Muscle layer of colon (tissue), 2 donors: ENCODE results near the gene IWS1.

Source experiments
- H3K27ac ChIP-seq: one replicate; pipeline ENCODE4 v1.7.0; 2013; ENCODE audit warnings: low read depth, mild to moderate bottlenecking, low read length, moderate library complexity
- H3K27me3 ChIP-seq, 2 donors: one replicate each; pipeline ENCODE4 v1.7.0; 2013; ENCODE audit warnings: low read length in 2 of 2, mild to moderate bottlenecking in 2 of 2; ENCODE audit not compliant: insufficient read depth in 2 of 2, control insufficient read depth in 1 of 2
- H3K36me3 ChIP-seq: one replicate; pipeline ENCODE4 v1.7.0; 2013; ENCODE audit warnings: mild to moderate bottlenecking, low read length; ENCODE audit not compliant: insufficient read depth
- H3K4me1 ChIP-seq: one replicate; pipeline ENCODE4 v1.7.0; 2013; ENCODE audit warnings: mild to moderate bottlenecking, low read length; ENCODE audit not compliant: insufficient read depth
- H3K4me3 ChIP-seq, 2 donors: one replicate each; pipeline ENCODE4 v1.7.0; 2013; ENCODE audit warnings: low read length in 2 of 2, low read depth in 1 of 2, mild to moderate bottlenecking in 1 of 2, moderate library complexity in 1 of 2
- H3K9ac ChIP-seq: one replicate; pipeline ENCODE4 v1.7.0; 2013; ENCODE audit warnings: low read length
- H3K9me3 ChIP-seq: one replicate; pipeline ENCODE4 v1.7.0; 2013; ENCODE audit warnings: mild to moderate bottlenecking, low read length
- donor health status: abdominal sarcoma.
- donor health status: Adenocarcinoma of cecum.

IWS1 gene

GRCh38 chr2:127482031-127482430, 44.3 kb downstream of the IWS1 start:
- peaks cover 38% of the 10 kb centered on the region for H3K36me3 ChIP-seq
- no peaks in the 10 kb centered on the region for H3K27me3 ChIP-seq
- no peak overlapping the region for H3K9ac ChIP-seq

DNA sequence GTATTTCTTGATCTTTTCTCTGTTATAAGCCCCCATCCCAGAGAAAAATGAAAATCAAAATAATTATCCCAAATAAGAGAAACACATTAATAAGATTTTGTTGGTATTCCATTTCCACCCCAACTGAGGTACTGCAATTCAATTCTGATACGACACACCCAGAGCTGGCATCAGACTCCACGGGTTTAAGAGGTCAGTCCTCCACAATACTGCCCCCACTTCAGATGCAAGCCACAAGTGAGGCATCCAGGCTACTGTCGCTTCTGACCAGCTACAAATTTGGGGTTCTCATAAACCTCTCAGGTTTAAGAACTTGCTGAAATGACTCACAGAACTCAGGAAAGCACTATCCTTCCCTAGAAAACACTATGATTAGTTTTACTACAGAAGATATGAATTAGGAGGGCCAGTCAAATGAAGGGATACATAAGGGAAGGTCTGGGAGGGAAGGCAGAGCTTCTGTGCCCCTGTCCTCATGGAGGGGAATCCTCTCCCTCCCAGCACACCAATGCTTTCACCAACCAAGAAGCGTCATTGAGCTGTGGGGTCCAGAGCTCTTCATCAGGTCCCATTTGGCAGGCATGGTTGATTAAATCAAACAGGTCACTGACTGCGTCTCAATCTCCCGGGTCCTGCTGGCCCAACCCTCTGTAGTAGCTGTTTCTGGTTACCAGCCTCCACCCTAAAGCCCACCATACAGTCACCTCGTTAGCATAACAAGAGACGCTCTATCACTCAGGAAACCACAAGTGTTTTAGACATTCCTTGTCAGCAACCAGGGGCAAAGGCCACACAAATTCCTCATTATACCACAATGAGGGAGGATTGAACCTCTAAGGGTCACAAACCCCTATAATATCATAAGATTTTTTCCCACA, 46.2 kb downstream of the IWS1 start:
- Histone ChIP-seq H3K9me3 (no peaks in the 10 kb centered on the region), H3K27me3 (no peaks in the 10 kb centered on the region), H3K9ac (no peak overlapping the region), H3K36me3 (peaks cover 23% of the 10 kb centered on the region), H3K27ac (no peak overlapping the region), H3K4me3 (no peak overlapping the region), H3K4me1 (no peaks in the 10 kb centered on the region)

More at GRCh38 chr2:127482031-127482430, 44.3 kb downstream of the IWS1 start:
- Histone ChIP-seq H3K4me3 (no peak overlapping the region), H3K27ac (no peak overlapping the region), H3K4me1 (no peaks in the 10 kb centered on the region), H3K9me3 (no peaks in the 10 kb centered on the region)

GRCh38 chr2:127479219-127479825, 47.0 kb downstream of the IWS1 start:
- no peaks in the 10 kb centered on the region for H3K9me3 ChIP-seq
- H3K27ac ChIP-seq: no peak overlapping the region
- no peaks in the 10 kb centered on the region for H3K4me1 ChIP-seq
- H3K4me3 ChIP-seq: no peak overlapping the region
- no peak overlapping the region for H3K9ac ChIP-seq
- H3K27me3 ChIP-seq: no peaks in the 10 kb centered on the region
- H3K36me3 ChIP-seq: peaks cover 23% of the 10 kb centered on the region

DNA sequence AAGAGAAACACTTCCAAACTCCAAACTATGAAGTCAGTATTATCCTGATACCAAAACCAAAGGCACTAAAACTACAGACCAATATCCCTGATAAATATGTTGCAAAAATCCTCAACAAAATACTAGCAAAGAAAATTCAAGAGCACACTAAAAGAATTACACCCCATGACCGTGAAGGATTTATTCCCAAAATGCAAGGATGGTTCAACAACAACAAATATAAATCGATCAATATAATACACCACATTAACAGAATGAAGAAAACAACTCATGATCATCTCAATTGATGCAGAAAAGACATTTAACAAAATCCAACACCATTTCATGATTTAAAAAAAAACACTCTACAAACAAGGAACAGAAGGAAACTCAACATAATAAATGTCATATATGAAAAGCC, 50.5 kb downstream of the IWS1 start:
- Histone ChIP-seq H3K4me1 (no peaks in the 10 kb centered on the region), H3K27ac (no peak overlapping the region), H3K9me3 (no peaks in the 10 kb centered on the region), H3K4me3 (no peak overlapping the region), H3K36me3 (peaks cover 7% of the 10 kb centered on the region), H3K9ac (no peak overlapping the region), H3K27me3 (no peaks in the 10 kb centered on the region)

GRCh38 chr2:127472268-127472667, 54.0 kb downstream of the IWS1 start:
- Histone ChIP-seq H3K27me3 (no peaks in the 10 kb centered on the region), H3K27ac (no peak overlapping the region), H3K4me3 (no peak overlapping the region), H3K9ac (no peak overlapping the region), H3K36me3 (peaks cover 7% of the 10 kb centered on the region), H3K9me3 (no peaks in the 10 kb centered on the region), H3K4me1 (no peaks in the 10 kb centered on the region)

GRCh38 chr2:127471286-127471988, 54.9 kb downstream of the IWS1 start:
- H3K36me3 ChIP-seq: peaks cover 7% of the 10 kb centered on the region
- no peak overlapping the region for H3K9ac ChIP-seq
- H3K9me3 ChIP-seq: no peaks in the 10 kb centered on the region
- H3K27me3 ChIP-seq: no peaks in the 10 kb centered on the region
- H3K27ac ChIP-seq: no peak overlapping the region
- H3K4me1 ChIP-seq: no peaks in the 10 kb centered on the region
- no peak overlapping the region for H3K4me3 ChIP-seq

DNA sequence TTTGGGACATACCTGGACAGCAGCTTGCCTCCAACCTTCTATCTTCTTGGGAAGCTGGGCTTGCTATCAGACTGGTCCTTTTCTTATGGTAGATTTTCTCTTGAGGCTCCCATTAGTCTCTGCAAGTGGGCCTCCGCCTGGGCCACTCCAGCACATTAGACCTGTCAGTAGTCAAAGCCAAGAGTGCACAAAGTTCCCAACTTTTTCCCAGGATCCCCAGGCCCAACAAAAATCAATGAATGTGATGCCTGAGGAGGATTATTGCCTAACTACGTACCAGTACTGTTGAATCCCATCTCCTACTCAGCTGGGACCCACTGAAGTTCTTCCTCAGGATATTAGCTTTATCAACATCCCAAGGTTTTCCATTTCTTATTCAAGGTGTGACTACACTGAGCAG, 56.3 kb downstream of the IWS1 start:
- H3K27me3 ChIP-seq: no peaks in the 10 kb centered on the region
- H3K9me3 ChIP-seq: no peaks in the 10 kb centered on the region
- H3K4me1 ChIP-seq: no peaks in the 10 kb centered on the region
- H3K36me3 ChIP-seq: peaks cover 7% of the 10 kb centered on the region
- H3K27ac ChIP-seq: no peak overlapping the region
- no peak overlapping the region for H3K9ac ChIP-seq
- H3K4me3 ChIP-seq: no peak overlapping the region

GRCh38 chr2:127469051-127469450, 57.2 kb downstream of the IWS1 start:
- H3K36me3 ChIP-seq: peaks cover 7% of the 10 kb centered on the region
- H3K27ac ChIP-seq: no peak overlapping the region
- no peaks in the 10 kb centered on the region for H3K9me3 ChIP-seq
- H3K4me3 ChIP-seq: no peak overlapping the region
- no peaks in the 10 kb centered on the region for H3K27me3 ChIP-seq
- no peaks in the 10 kb centered on the region for H3K4me1 ChIP-seq
- no peak overlapping the region for H3K9ac ChIP-seq

DNA sequence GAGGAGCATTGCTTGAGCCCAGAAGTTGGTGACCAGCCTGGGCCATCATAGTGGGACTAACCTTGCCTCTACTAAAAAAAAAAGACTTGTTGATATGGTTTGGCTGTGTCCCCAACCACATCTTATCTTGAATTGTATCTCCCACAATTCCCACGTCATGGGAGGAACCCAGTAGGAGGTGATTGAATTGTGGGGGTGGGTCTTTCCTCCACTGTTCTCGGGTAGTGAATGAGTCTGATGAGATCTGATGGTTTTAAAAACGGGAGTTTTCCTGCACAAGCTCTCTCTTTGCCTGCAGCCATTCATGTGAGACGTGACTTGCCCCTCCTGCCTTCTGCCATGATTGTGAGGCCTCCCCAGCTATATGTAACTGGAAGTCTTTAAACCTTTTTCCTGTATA, 61.0 kb downstream of the IWS1 start:
- Histone ChIP-seq H3K9ac (no peak overlapping the region), H3K4me3 (no peak overlapping the region), H3K27ac (no peak overlapping the region), H3K9me3 (no peaks in the 10 kb centered on the region), H3K4me1 (no peaks in the 10 kb centered on the region), H3K36me3 (peaks cover 7% of the 10 kb centered on the region), H3K27me3 (no peaks in the 10 kb centered on the region)

DNA sequence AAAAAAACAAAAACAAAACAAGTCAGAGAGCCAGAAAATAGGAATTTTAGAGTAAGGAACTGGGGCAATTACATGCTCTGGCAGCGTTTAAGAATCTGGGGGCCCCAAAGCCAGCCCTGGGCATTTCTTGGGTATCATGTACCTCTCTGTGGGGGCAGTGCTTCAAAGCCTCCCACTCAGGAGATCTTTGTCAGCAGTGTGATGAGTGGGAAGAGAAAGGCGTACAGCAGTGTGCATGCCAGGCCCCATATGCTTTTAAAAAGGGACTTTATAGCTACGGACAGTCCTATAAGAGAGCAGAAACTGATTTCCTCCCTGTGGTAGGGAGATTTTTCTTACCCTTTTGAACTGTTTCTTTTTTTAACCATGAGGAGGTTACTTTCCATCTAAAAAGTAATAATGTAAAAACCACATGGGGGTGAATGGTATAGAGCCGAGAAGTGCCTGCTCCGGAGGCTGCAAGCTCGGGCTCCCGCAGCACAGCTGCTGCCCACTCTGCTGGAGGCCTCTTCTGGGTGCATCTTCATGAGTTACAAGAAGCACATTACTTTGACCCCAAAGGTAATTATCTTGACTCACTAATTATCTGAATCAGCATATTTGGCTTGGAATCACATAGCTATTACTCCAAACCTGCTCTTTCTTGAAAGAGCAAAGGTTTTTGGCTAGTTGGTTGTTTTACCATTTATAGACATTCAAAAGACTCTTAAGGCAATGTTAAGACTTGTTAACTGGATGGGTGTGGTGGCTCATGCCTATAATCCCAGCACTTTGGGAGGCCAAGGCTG, 61.6 kb downstream of the IWS1 start:
- peaks cover 3% of the 10 kb centered on the region for H3K36me3 ChIP-seq
- H3K9ac ChIP-seq: no peak overlapping the region
- no peaks in the 10 kb centered on the region for H3K27me3 ChIP-seq
- H3K4me3 ChIP-seq: no peak overlapping the region
- H3K27ac ChIP-seq: no peak overlapping the region
- no peaks in the 10 kb centered on the region for H3K4me1 ChIP-seq
- no peaks in the 10 kb centered on the region for H3K9me3 ChIP-seq
